Astrocyte (in vitro differentiated cells and primary cell): Measurements from ENCODE around the gene CHST3.

ENCODE experiments used
- CTCF ChIP-seq: IDR thresholded peaks from 2 replicates; pipeline ENCODE4 v1.5.1; 2011; ENCODE audit warnings: low read depth, mild to moderate bottlenecking, inconsistent platforms, low read length, moderate library complexity; ENCODE audit not compliant: insufficient read depth
- EZH2 ChIP-seq: IDR thresholded peaks from 2 replicates; pipeline ENCODE4 v1.6.1; 2012; ENCODE audit warnings: mild to moderate bottlenecking, low read length, inconsistent platforms; ENCODE audit not compliant: insufficient read depth

GRCh38 chr10:72015841-72016240 lies 51.6 kb downstream of the CHST3 start:
- TF ChIP-seq CTCF (no peak), EZH2 (no peak)
